ENCODE measurements around the gene JUNB. TPM values are rescaled to one million over a fixed set of nuclear protein-coding genes. Genes with fewer than 3 reads are reported as not detected.
A peak's percentile ranks its signal among the peaks of the same experiment; 100 is the strongest.

JUNB gene
- polyA plus RNA-seq, 3 donors: 1,279 to 3,167 (median 1,468) TPM

DNA sequence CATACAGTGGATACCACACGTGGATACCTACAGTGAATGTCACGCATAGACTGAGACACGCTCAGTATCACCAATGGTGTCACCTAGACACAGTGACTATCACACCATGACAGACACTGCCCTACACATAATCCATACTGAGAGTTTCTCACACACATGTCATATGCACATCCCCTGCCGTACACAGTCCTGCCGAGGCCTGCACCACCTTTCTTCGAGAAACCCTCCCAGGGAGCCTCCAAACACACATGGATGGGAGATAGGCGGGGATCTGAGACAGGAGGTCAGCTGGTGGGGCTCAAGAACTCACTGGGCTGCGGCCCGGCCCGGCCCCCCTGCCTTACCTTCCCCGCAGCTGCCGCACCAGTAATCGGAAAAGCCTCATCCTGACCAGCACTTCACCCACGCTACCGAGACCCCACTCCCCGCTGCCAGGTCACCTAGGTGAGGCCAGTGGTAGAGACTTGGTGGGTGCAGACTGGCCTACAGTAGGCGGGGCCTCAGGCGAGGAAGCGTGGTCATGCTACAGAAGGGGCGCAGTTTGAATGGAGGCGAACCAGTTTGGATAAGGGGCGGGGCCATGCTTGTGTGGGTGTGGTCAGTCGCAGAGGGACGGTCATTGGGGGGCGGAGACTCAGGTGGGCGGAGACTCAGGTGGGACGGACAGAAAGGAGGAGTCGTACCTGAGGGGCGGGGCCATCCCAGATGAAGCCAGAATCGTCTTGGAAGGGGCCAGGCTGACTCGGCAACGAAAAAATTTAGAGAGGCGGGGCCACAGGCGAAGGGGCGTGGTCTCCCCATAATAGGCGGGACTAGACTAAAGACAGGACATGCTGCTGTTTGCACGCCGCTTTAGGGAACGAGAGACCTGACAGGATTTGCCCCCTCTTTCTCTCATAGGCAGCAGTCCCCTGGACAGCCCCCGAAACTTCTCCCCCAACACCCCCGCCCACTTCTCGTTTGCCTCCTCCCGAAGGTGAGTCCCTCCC, 49.1 kb downstream of the JUNB start:
- WGBS (ENCODE audit: insufficient coverage): 26% methylated on average over 31 of the region's 43 CpGs
- Mint-ChIP-seq H3K4me3 (peak overlapping the region; percentile 34 to 85), H3K9me3 (peaks cover 3 to 35% (median 28%) of the 10 kb centered on the region in 7 donors), H3K4me1 (peaks cover 24% of the 10 kb centered on the region), H3K27me3 (ENCODE audit: low read depth in 3 of 3) (peaks cover 69 to 85% (median 76%) of the 10 kb centered on the region in 3 donors), H3K27ac (no peak overlapping the region), H3K36me3 (peaks cover 4 to 11% of the 10 kb centered on the region in 2 donors)
- no peaks in the 10 kb centered on the region for H4K20me1 ChIP-seq (ENCODE audit: insufficient read depth, low read length)
- peak overlapping the region; percentile 59 for H2AFZ ChIP-seq (ENCODE audit: insufficient read depth, low read depth, low read length, poor library complexity, severe bottlenecking)
- no peak overlapping the region for H3K9ac ChIP-seq (ENCODE audit: insufficient read depth, low read length, poor library complexity, severe bottlenecking)
- no peak overlapping the region for H3K27ac ChIP-seq (ENCODE audit: low read depth in 1 of 2, low read length in 2 of 2)
- no peaks in the 10 kb centered on the region for H3K36me3 ChIP-seq (replicated peaks in 1 of 2; ENCODE audit: control insufficient read depth in 1 of 2, insufficient read depth in 2 of 2, low read length in 2 of 2)
- H3K9me3 ChIP-seq (replicated peaks in 1 of 2; ENCODE audit: control insufficient read depth in 1 of 2, insufficient read depth in 1 of 2, low read length in 2 of 2): peaks cover 8 to 49% of the 10 kb centered on the region in 2 donors
- H3K79me2 ChIP-seq (ENCODE audit: insufficient read depth, low read length): no peaks in the 10 kb centered on the region
- DNase-seq: peak in 2 of 3 donors; percentile 17 to 26
- intact Hi-C loops (cut with micrococcal nuclease): loop anchor here in 1 of 2 donors (5.0 kb wide), 1 partner anchor 33 kb away; the partner anchor contains the start of gene RNASEH2A
- TF ChIP-seq, protein P1, sequence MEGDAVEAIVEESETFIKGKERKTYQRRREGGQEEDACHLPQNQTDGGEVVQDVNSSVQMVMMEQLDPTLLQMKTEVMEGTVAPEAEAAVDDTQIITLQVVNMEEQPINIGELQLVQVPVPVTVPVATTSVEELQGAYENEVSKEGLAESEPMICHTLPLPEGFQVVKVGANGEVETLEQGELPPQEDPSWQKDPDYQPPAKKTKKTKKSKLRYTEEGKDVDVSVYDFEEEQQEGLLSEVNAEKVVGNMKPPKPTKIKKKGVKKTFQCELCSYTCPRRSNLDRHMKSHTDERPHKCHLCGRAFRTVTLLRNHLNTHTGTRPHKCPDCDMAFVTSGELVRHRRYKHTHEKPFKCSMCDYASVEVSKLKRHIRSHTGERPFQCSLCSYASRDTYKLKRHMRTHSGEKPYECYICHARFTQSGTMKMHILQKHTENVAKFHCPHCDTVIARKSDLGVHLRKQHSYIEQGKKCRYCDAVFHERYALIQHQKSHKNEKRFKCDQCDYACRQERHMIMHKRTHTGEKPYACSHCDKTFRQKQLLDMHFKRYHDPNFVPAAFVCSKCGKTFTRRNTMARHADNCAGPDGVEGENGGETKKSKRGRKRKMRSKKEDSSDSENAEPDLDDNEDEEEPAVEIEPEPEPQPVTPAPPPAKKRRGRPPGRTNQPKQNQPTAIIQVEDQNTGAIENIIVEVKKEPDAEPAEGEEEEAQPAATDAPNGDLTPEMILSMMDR (IDR thresholded peaks at IDR 0.05): no peak
- H3K27me3 ChIP-seq (ENCODE audit: control insufficient read depth in 2 of 2, insufficient read depth in 2 of 2, low read length in 2 of 2): peaks cover 54 to 75% of the 10 kb centered on the region in 2 donors
- H3K4me2 ChIP-seq (replicated peaks; ENCODE audit: extremely low read depth, low read length, poor library complexity, severe bottlenecking): peak overlapping the region; percentile 69
- peaks cover 15 to 31% of the 10 kb centered on the region in 2 donors for H3K4me1 ChIP-seq (ENCODE audit: control insufficient read depth in 1 of 2, insufficient read depth in 2 of 2, low read length in 2 of 2)
- peak overlapping the region in 2 of 3 experiments; percentile 9 to 66 for H3K4me3 ChIP-seq (replicated peaks in 1 of 3; ENCODE audit: low read depth in 2 of 3, low read length in 3 of 3)

DNA sequence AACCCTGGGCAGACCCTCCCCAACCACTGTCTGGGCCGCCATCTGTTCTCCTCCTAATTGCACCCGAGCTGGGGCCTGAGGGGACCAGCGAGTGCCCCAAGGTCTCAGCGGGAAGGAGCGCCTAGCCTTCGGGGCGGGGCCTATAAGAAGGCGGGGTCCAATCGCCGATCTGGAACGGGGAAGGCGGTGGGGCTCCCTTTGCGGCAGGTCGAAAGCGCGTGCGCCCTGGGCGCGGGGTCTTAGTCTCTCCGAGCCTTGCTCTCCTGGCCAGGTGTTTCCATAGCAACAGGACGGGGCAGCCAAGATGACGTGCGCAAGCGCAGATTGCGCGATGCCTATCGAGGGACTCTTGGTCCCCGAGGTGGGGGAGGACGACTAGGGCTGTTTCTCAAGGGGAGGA, 49.8 kb downstream of the JUNB start:
- no peaks in the 10 kb centered on the region for H3K36me3 ChIP-seq (replicated peaks in 1 of 2; ENCODE audit: control insufficient read depth in 1 of 2, insufficient read depth in 2 of 2, low read length in 2 of 2)
- no peaks in the 10 kb centered on the region for H3K79me2 ChIP-seq (ENCODE audit: insufficient read depth, low read length)
- no peak for DNase-seq
- H3K9me3 ChIP-seq (replicated peaks in 1 of 2; ENCODE audit: control insufficient read depth in 1 of 2, insufficient read depth in 1 of 2, low read length in 2 of 2): peaks cover 6 to 43% of the 10 kb centered on the region in 2 donors
- 4% methylated on average over 29 of the region's 29 CpGs for WGBS (ENCODE audit: insufficient coverage)
- H3K27ac ChIP-seq (ENCODE audit: low read depth in 1 of 2, low read length in 2 of 2): no peak overlapping the region
- TF ChIP-seq, protein P1 (IDR thresholded peaks at IDR 0.05): no peak
- H3K27me3 ChIP-seq (ENCODE audit: control insufficient read depth in 2 of 2, insufficient read depth in 2 of 2, low read length in 2 of 2): peaks cover 49 to 68% of the 10 kb centered on the region in 2 donors
- intact Hi-C loops (cut with micrococcal nuclease): loop anchor here in 1 of 2 donors (5.0 kb wide), 1 partner anchor 34 kb away; the partner anchor contains the start of gene RNASEH2A
- peak overlapping the region; percentile 59 for H2AFZ ChIP-seq (ENCODE audit: insufficient read depth, low read depth, low read length, poor library complexity, severe bottlenecking)
- Mint-ChIP-seq H3K9me3 (peaks cover 3 to 28% (median 21%) of the 10 kb centered on the region in 7 donors), H3K36me3 (peaks cover 4 to 5% of the 10 kb centered on the region in 2 donors), H3K4me3 (peak overlapping the region; percentile 47 to 85), H3K4me1 (peaks cover 22% of the 10 kb centered on the region), H3K27me3 (ENCODE audit: low read depth in 3 of 3) (peaks cover 62 to 81% (median 71%) of the 10 kb centered on the region in 3 donors), H3K27ac (peak overlapping the region in 2 of 7 donors; percentile 25 to 43)
- peak overlapping the region; percentile 69 for H3K4me2 ChIP-seq (replicated peaks; ENCODE audit: extremely low read depth, low read length, poor library complexity, severe bottlenecking)
- peak overlapping the region in 2 of 3 experiments; percentile 9 to 66 for H3K4me3 ChIP-seq (replicated peaks in 1 of 3; ENCODE audit: low read depth in 2 of 3, low read length in 3 of 3)
- H3K4me1 ChIP-seq (ENCODE audit: control insufficient read depth in 1 of 2, insufficient read depth in 2 of 2, low read length in 2 of 2): peaks cover 15 to 28% of the 10 kb centered on the region in 2 donors
- H4K20me1 ChIP-seq (ENCODE audit: insufficient read depth, low read length): no peaks in the 10 kb centered on the region
- H3K9ac ChIP-seq (ENCODE audit: insufficient read depth, low read length, poor library complexity, severe bottlenecking): no peak overlapping the region
